Stimulated activated CD4-positive, alpha-beta T cell treated with anti-CD3 and anti-CD28 coated beads, Interleukin-1b, Interleukin-23, amount 100 ng/mL, for 1 hour (primary cell): ENCODE results near the gene CHD6.

Experiments
- DNase-seq, 2 donors: peaks; one replicate each; pipeline ENCODE4 v3.0.0-alpha.2; 2020; ENCODE audit warnings: low read depth in 2 of 2

Gene CHD6

GRCh38 chr20:41366546-41367392 lies 251.4 kb downstream of the CHD6 start, which contains the start of gene EMILIN3:
Gene EMILIN3, minus strand, starts transcription at chr20:41366818. Its CDS starts 184 bp downstream, at chr20:41366634.
- no peak for DNase-seq

- no peak for DNase-seq
Observed at GRCh38 chr20:41365777-41366545, 252.2 kb downstream of the CHD6 start.

GRCh38 chr20:41364967-41365765 lies 253.0 kb downstream of the CHD6 start:
- DNase-seq = no peak

GRCh38 chr20:41364236-41364855 lies 253.8 kb downstream of the CHD6 start:
- DNase-seq = no peak

- DNase-seq = no peak
Observed at GRCh38 chr20:41363601-41364000, 254.6 kb downstream of the CHD6 start.

GRCh38 chr20:41362748-41363140 lies 255.4 kb downstream of the CHD6 start:
- no peak for DNase-seq

- DNase-seq = no peak
Observed at GRCh38 chr20:41361757-41362747, 256.1 kb downstream of the CHD6 start.

GRCh38 chr20:41360831-41361756 lies 257.1 kb downstream of the CHD6 start:
- DNase-seq = no peak

GRCh38 chr20:41359541-41360011 lies 258.6 kb downstream of the CHD6 start:
- DNase-seq = no peak

- DNase-seq = no peak
Observed at GRCh38 chr20:41358717-41359116, 259.5 kb downstream of the CHD6 start.

- DNase-seq = no peak
Observed at GRCh38 chr20:41358230-41358629, 259.9 kb downstream of the CHD6 start.

GRCh38 chr20:41357424-41358163 lies 260.6 kb downstream of the CHD6 start:
- no peak for DNase-seq

GRCh38 chr20:41356951-41357350 lies 261.2 kb downstream of the CHD6 start:
- no peak for DNase-seq

- DNase-seq = no peak
Observed at GRCh38 chr20:41355598-41356203, 262.5 kb downstream of the CHD6 start.

- DNase-seq = no peak
Observed at GRCh38 chr20:41355192-41355591, 263.0 kb downstream of the CHD6 start.

GRCh38 chr20:41353530-41353929 lies 264.6 kb downstream of the CHD6 start:
- DNase-seq = no peak

- DNase-seq = no peak
Observed at GRCh38 chr20:41352666-41353065, 265.5 kb downstream of the CHD6 start.

GRCh38 chr20:41352106-41352505 lies 266.1 kb downstream of the CHD6 start:
- DNase-seq = no peak
